Neural cell (in vitro differentiated cells): ENCODE results near the gene RAB3C. TPM values are rescaled to one million over a fixed set of nuclear protein-coding genes. Genes with fewer than 3 reads are reported as not detected.

Experiments used
- H2AFZ ChIP-seq: fragments of 200-600, 300-800 bp; sonication (generic), shearing (Covaris generic); 2 replicates; pipeline ENCODE4 v1.6.0; 2014; ENCODE audit warnings: low read depth, mild to moderate bottlenecking, antibody characterized with exemption, low read length, moderate library complexity
- H3F3A ChIP-seq: fragments of 200-600 bp; shearing (Covaris generic); 2 replicates; pipeline ENCODE4 v1.6.1; 2016; ENCODE audit warnings: mild to moderate bottlenecking, moderate library complexity, mixed read lengths, antibody characterized with exemption, low read length; ENCODE audit not compliant: insufficient read depth, poor library complexity, severe bottlenecking
- H3K27ac ChIP-seq: fragments of 200-600, 300-800 bp; sonication (generic), shearing (Covaris generic); 2 replicates; pipeline ENCODE4 v1.5.1; 2014; ENCODE audit warnings: mild to moderate bottlenecking, low read length, moderate library complexity
- H3K27me3 ChIP-seq: fragments of 300-800, 200-600 bp; sonication (generic), shearing (Covaris generic); 2 replicates; pipeline ENCODE4 v1.6.0; 2014; ENCODE audit warnings: mild to moderate bottlenecking, low read depth, low read length, moderate library complexity; ENCODE audit not compliant: insufficient read depth
- H3K36me3 ChIP-seq: fragments of 300-800, 200-600 bp; sonication (generic), shearing (Covaris generic); 2 replicates; pipeline ENCODE4 v1.5.1; 2014; ENCODE audit warnings: mild to moderate bottlenecking, antibody characterized with exemption, low read length, moderate library complexity; ENCODE audit not compliant: insufficient read depth
- H3K4me2 ChIP-seq: fragments of 300-800, 200-600 bp; sonication (generic), shearing (Covaris generic); 2 replicates; pipeline ENCODE4 v1.6.0; 2014; ENCODE audit warnings: mild to moderate bottlenecking, low read length
- H3K4me3 ChIP-seq: fragments of 300-800, 200-600 bp; sonication (generic), shearing (Covaris generic); 2 replicates; pipeline ENCODE4 v1.5.1; 2014; ENCODE audit warnings: mild to moderate bottlenecking, low read length, moderate library complexity
- H3K79me2 ChIP-seq: fragments of 200-600 bp; shearing (Covaris generic); replicated peaks from 2 replicates; pipeline ENCODE4 v1.6.0; 2014; ENCODE audit warnings: mild to moderate bottlenecking, low read length, moderate library complexity; ENCODE audit not compliant: insufficient read depth
- H3K9ac ChIP-seq: fragments of 300-800, 200-600 bp; sonication (generic), shearing (Covaris generic); 2 replicates; pipeline ENCODE4 v1.6.1; 2016; ENCODE audit warnings: mild to moderate bottlenecking, low read length, mixed read lengths
- H3K9me2 ChIP-seq: fragments of 200-600 bp; shearing (Covaris generic); 2 replicates; pipeline ENCODE4 v1.6.1; 2016; ENCODE audit warnings: mild to moderate bottlenecking, low read length, mixed read lengths; ENCODE audit not compliant: insufficient read depth
- H3K9me3 ChIP-seq: fragments of 200-600, 300-800 bp; sonication (generic), shearing (Covaris generic); 2 replicates; pipeline ENCODE4 v1.6.1; 2016; ENCODE audit warnings: mild to moderate bottlenecking, mixed run types, low read length, moderate library complexity, mixed read lengths
- H4K20me1 ChIP-seq: fragments of 200-600 bp; shearing (Covaris generic); 2 replicates; pipeline ENCODE4 v1.6.1; 2016; ENCODE audit warnings: mild to moderate bottlenecking, mixed run types; ENCODE audit not compliant: insufficient read depth
- EP300 ChIP-seq: fragments of 450-650 bp; conservative IDR thresholded peaks from 2 replicates; pipeline ENCODE4 v1.6.1; 2014; ENCODE audit warnings: antibody characterized with exemption, mild to moderate bottlenecking, moderate library complexity; ENCODE audit not compliant: poor library complexity, severe bottlenecking
- EZH2 ChIP-seq: fragments of 200-600, 300-800 bp; shearing (Covaris generic), sonication (generic); IDR thresholded peaks from 2 replicates; pipeline ENCODE4 v1.6.1; 2014; ENCODE audit warnings: antibody characterized with exemption, low read length, borderline replicate concordance, mild to moderate bottlenecking; ENCODE audit not compliant: insufficient read depth, poor library complexity, severe bottlenecking
- MXI1 ChIP-seq: fragments of 450-650 bp; conservative IDR thresholded peaks from 2 replicates; pipeline ENCODE4 v1.6.1; 2014; ENCODE audit warnings: antibody characterized with exemption, mild to moderate bottlenecking; ENCODE audit not compliant: poor library complexity, severe bottlenecking
- POLR2AphosphoS5 ChIP-seq: IDR thresholded peaks from 2 replicates; pipeline ENCODE4 v1.6.1; 2012
- RAD21 ChIP-seq: fragments of 450-650 bp; conservative IDR thresholded peaks from 2 replicates; pipeline ENCODE4 v1.6.1; 2014; ENCODE audit warnings: antibody characterized with exemption, mild to moderate bottlenecking, moderate library complexity
- REST ChIP-seq: IDR thresholded peaks from 2 replicates; pipeline ENCODE4 v1.6.1; 2012; ENCODE audit warnings: borderline replicate concordance
- SMC3 ChIP-seq: fragments of 450-650 bp; conservative IDR thresholded peaks from 2 replicates; pipeline ENCODE4 v1.6.1; 2014; ENCODE audit warnings: antibody characterized with exemption, mild to moderate bottlenecking, moderate library complexity; ENCODE audit not compliant: poor library complexity
- TAF1 ChIP-seq: IDR thresholded peaks from 2 replicates; pipeline ENCODE4 v1.6.1; 2012; ENCODE audit warnings: low read depth
- polyA plus RNA-seq: library from polyadenylated mRNA; depleted of rRNA; stranded (reverse); fragments of >200 nt; gene quantifications from 2 replicates; pipeline ENCODE4 v1.2.3, GENCODE V29; 2014
- TF ChIP-seq, protein P1 (sequence below): fragments of 450-650 bp; IDR thresholded peaks from 2 replicates; pipeline ENCODE4 v1.5.1; 2014; ENCODE audit warnings: antibody characterized with exemption, mild to moderate bottlenecking, moderate library complexity; ENCODE audit not compliant: poor library complexity, severe bottlenecking

Gene RAB3C
- polyA plus RNA-seq, 1 donor from 2014 or later = 94.3 TPM

GRCh38 chr5:58750036-58750435 lies 167.2 kb downstream of the RAB3C start:
- Histone ChIP-seq H3K9ac (no peak overlapping the region), H3K9me2 (no peaks in the 10 kb centered on the region), H3K4me3 (no peak overlapping the region), H3K79me2 (no peaks in the 10 kb centered on the region), H3K4me2 (no peak overlapping the region), H2AFZ (no peak overlapping the region), H4K20me1 (no peaks in the 10 kb centered on the region), H3F3A (no peaks in the 10 kb centered on the region), H3K27me3 (no peaks in the 10 kb centered on the region), H3K36me3 (no peaks in the 10 kb centered on the region), H3K27ac (no peak overlapping the region), H3K9me3 (no peaks in the 10 kb centered on the region)
- TF ChIP-seq REST = no peak
- no peak for TF ChIP-seq EP300
- TF ChIP-seq SMC3 = no peak
- TF ChIP-seq, protein P1, sequence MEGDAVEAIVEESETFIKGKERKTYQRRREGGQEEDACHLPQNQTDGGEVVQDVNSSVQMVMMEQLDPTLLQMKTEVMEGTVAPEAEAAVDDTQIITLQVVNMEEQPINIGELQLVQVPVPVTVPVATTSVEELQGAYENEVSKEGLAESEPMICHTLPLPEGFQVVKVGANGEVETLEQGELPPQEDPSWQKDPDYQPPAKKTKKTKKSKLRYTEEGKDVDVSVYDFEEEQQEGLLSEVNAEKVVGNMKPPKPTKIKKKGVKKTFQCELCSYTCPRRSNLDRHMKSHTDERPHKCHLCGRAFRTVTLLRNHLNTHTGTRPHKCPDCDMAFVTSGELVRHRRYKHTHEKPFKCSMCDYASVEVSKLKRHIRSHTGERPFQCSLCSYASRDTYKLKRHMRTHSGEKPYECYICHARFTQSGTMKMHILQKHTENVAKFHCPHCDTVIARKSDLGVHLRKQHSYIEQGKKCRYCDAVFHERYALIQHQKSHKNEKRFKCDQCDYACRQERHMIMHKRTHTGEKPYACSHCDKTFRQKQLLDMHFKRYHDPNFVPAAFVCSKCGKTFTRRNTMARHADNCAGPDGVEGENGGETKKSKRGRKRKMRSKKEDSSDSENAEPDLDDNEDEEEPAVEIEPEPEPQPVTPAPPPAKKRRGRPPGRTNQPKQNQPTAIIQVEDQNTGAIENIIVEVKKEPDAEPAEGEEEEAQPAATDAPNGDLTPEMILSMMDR = no peak
- no peak for TF ChIP-seq POLR2AphosphoS5
- no peak for TF ChIP-seq TAF1
- TF ChIP-seq EZH2 = no peak
- TF ChIP-seq MXI1 = no peak
- TF ChIP-seq RAD21 = no peak

- H3K36me3 ChIP-seq = no peaks in the 10 kb centered on the region
These were observed 168.5 kb downstream of the RAB3C start for GRCh38 chr5:58751222-58751837.

More at GRCh38 chr5:58751222-58751837, 168.5 kb downstream of the RAB3C start:
- no peaks in the 10 kb centered on the region for H3K9me3 ChIP-seq
- no peaks in the 10 kb centered on the region for H3K27me3 ChIP-seq
- TF ChIP-seq, protein P1 = no peak
- no peak for TF ChIP-seq EZH2
- TF ChIP-seq REST = no peak
- no peak for TF ChIP-seq EP300
- TF ChIP-seq POLR2AphosphoS5 = no peak
- TF ChIP-seq TAF1 = no peak
- TF ChIP-seq SMC3 = no peak
- TF ChIP-seq MXI1 = no peak
- TF ChIP-seq RAD21 = no peak
- no peak overlapping the region for H3K4me3 ChIP-seq
- no peak overlapping the region for H3K27ac ChIP-seq
- H3K4me2 ChIP-seq = no peak overlapping the region
- H3K79me2 ChIP-seq = no peaks in the 10 kb centered on the region
- no peaks in the 10 kb centered on the region for H4K20me1 ChIP-seq
- no peaks in the 10 kb centered on the region for H3F3A ChIP-seq
- no peak overlapping the region for H2AFZ ChIP-seq
- H3K9ac ChIP-seq = no peak overlapping the region
- H3K9me2 ChIP-seq = no peaks in the 10 kb centered on the region
